BJ (cell line): ENCODE data around the gene UNC119B. TPM values are rescaled to one million over a fixed set of nuclear protein-coding genes. Genes with fewer than 3 reads are reported as not detected.

Experiments
- CTCF ChIA-PET: fragments of 350-600 bp; formaldehyde crosslinking; extraction: SDS; loops from one replicate; lab custom pipeline; 2021; ENCODE audit warnings: antibody characterized with exemption, inconsistent platforms; lab: Yijun Ruan, JAX
- POLR2A ChIA-PET: fragments of 300-600 bp; sonication (Branson Sonifier 250); formaldehyde crosslinking; extraction: SDS; loops from one replicate; lab custom pipeline; 2021; ENCODE audit warnings: antibody characterized with exemption; lab: Charles Lee
- DNase-seq: peaks from one replicate; pipeline ENCODE4 v3.0.0-alpha.2; 2011; ENCODE audit warnings: low read depth
- H3K27me3 ChIP-seq: 2 replicates; pipeline ENCODE4 v1.6.0; 2011; ENCODE audit warnings: low read length; ENCODE audit not compliant: control insufficient read depth, insufficient read depth
- H3K36me3 ChIP-seq: 2 replicates; pipeline ENCODE4 v1.5.1; 2011; ENCODE audit warnings: low read length; ENCODE audit not compliant: control insufficient read depth, insufficient read depth
- H3K4me3 ChIP-seq: 2 replicates; pipeline ENCODE4 v1.5.1; 2011; ENCODE audit warnings: low read depth, mild to moderate bottlenecking, control low read depth, low read length
- CTCF ChIP-seq: IDR thresholded peaks from 2 replicates; pipeline ENCODE4 v1.5.1; 2011; ENCODE audit warnings: low read depth, mild to moderate bottlenecking, control low read depth, inconsistent platforms, low read length, moderate library complexity; ENCODE audit not compliant: insufficient read depth
- polyA plus RNA-seq: library from polyadenylated mRNA; depleted of rRNA; stranded (reverse); fragments of >200 nt; gene quantifications from 2 replicates; pipeline ENCODE4 v1.2.3, GENCODE V29; 2011

The UNC119B gene
- polyA plus RNA-seq, 1 experiment = 32.0 TPM

GRCh38 chr12:120720987-120721801, 10.9 kb downstream of the UNC119B start:
- H3K27me3 ChIP-seq = no peaks in the 10 kb centered on the region
- POLR2A ChIA-PET = no interaction called here
- H3K4me3 ChIP-seq = no peak overlapping the region
- H3K36me3 ChIP-seq = peaks cover 26% of the 10 kb centered on the region
- TF ChIP-seq CTCF = no peak
- DNase-seq = no peak
- CTCF ChIA-PET = interaction anchor here (0.7 to 2.7 kb wide), 7 partner anchors 11 to 250 kb away, joined by 3 to 11 read pairs (median 3); partner anchors contain the start of gene UNC119B

- Histone ChIP-seq H3K27me3 (no peaks in the 10 kb centered on the region), H3K36me3 (peaks cover 20% of the 10 kb centered on the region), H3K4me3 (no peak overlapping the region)
- POLR2A ChIA-PET = no interaction called here
- no peak for DNase-seq
- CTCF ChIA-PET = interaction anchor here (1.0 to 2.7 kb wide), 3 partner anchors 11 to 139 kb away, joined by 3 to 11 read pairs (median 9); partner anchors contain the start of gene UNC119B
- TF ChIP-seq CTCF = no peak
These were observed 11.6 kb downstream of the UNC119B start for GRCh38 chr12:120721866-120722265.

DNA sequence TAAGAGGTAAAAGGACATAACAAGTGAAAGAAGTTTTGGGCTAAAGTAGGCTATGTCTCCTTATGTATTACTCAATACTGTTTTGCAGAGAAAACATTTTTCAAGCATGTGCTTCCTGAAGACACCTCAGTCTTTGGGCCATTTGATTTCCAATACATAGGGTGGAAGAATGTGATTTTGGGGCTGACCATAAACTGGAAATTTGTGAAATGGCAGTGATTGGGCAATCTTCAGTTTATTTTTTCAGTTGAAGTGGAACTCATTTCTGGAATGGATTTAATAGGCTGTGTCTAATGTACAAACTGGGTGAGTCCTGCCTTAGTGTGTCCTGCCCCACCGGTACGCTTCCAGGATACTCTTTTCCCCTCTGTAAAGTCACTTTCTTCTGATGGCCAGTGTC, 12.5 kb downstream of the UNC119B start:
- H3K27me3 ChIP-seq = no peaks in the 10 kb centered on the region
- H3K36me3 ChIP-seq = peaks cover 18% of the 10 kb centered on the region
- DNase-seq = no peak
- no peak overlapping the region for H3K4me3 ChIP-seq
- CTCF ChIA-PET = no interaction called here
- no peak for TF ChIP-seq CTCF
- POLR2A ChIA-PET = no interaction called here

DNA sequence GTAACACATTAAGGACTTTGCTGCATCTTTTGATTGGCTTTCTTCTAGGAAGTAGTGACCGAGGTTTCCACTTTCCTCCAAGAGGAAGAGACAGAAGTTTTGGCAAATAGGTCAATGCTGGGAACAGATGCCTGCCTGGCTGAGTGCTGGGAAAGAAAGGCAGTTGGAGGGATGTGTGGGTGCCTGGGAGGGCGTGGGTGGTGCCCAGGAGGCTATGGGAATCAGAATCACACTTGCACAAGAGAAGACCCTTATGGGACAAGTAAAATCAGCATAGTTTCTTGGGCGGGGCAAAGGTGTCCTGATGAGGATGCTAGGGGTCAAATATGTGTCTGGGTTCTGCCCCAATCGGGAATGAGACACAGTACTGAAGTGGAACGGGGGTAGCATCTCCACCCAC, 14.5 kb downstream of the UNC119B start:
- ChIA-PET POLR2A (no interaction called here), CTCF (interaction anchor here (1.0 kb wide), 1 partner anchor 78 kb away, joined by 4 read pairs; no protein-coding TSS in a partner anchor)
- H3K27me3 ChIP-seq = no peaks in the 10 kb centered on the region
- no peak for TF ChIP-seq CTCF
- no peak for DNase-seq
- peaks cover 10% of the 10 kb centered on the region for H3K36me3 ChIP-seq
- no peak overlapping the region for H3K4me3 ChIP-seq

DNA sequence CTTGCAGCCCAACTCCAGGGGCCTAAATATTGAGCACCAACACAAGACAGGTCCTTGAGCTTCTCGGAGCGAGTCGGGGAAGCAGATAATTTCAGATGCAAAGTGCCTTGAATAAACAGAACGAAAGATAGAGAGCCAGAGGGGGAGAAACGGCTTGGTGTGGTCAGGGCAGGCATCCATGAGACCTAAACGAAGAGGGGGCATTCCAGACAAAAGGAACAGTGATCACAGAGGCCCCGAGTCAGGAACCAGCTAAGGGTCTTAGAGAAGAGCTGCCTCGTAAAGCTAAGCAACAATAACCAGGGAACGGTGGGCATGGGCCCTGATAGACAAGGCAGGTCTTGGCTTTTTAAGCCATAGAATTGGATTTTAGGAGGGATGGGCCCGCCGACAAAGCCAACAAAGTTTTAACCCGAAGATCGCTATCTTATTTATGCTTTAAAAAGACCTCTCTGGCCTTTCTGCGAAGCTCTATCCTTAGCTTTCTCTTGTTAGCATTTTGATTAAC, 14.9 kb downstream of the UNC119B start:
- POLR2A ChIA-PET = interaction anchor here (0.5 kb wide), 1 partner anchor 25 kb away, joined by 4 read pairs; no protein-coding TSS in a partner anchor
- H3K36me3 ChIP-seq = peaks cover 9% of the 10 kb centered on the region
- CTCF ChIA-PET = interaction anchor here (0.6 to 1.0 kb wide), 2 partner anchors 29 to 79 kb away, joined by 3 to 4 read pairs; no protein-coding TSS in a partner anchor
- H3K4me3 ChIP-seq = peak overlapping the region; percentile 55
- H3K27me3 ChIP-seq = no peaks in the 10 kb centered on the region
- DNase-seq = no peak
- no peak for TF ChIP-seq CTCF
